SK-N-SH (cell line): ENCODE results near the gene SMG1. TPM values are rescaled to one million over a fixed set of nuclear protein-coding genes. Genes with fewer than 3 reads are reported as not detected.
"Not testable (repeated sequence)": the region's sequence is repeated elsewhere in the genome, so short reads cannot be mapped to it uniquely, and the experiment has no call there.

Experiments
- CTCF ChIA-PET: fragments of 300-600, 350-600 bp; formaldehyde crosslinking; extraction: SDS; loops from one replicate; lab custom pipeline; 2021; lab: Yijun Ruan, JAX
- POLR2A ChIA-PET: fragments of 350-600 bp; sonication (Branson Sonifier 250); formaldehyde crosslinking; extraction: SDS; loops from one replicate; lab custom pipeline; 2020; ENCODE audit warnings: antibody characterized with exemption, inconsistent platforms; lab: Yijun Ruan, JAX
- DNase-seq: peaks from one replicate; pipeline ENCODE4 v3.0.0; 2012
- H2AFZ ChIP-seq: fragments of 200-600 bp; sonication (generic); 2 replicates; pipeline ENCODE4 v1.8.1; 2016; ENCODE audit warnings: antibody characterized with exemption, mild to moderate bottlenecking, low read depth
- H3F3A ChIP-seq: fragments of 200-600 bp; sonication (generic); replicated peaks from 2 replicates; pipeline ENCODE3; 2016; ENCODE audit warnings: antibody characterized with exemption, mild to moderate bottlenecking; ENCODE audit not compliant: insufficient read depth
- H3K27ac ChIP-seq, 2 experiments: fragments of 200-500 bp in 1 of 2; fragments of 200-600 bp in 1 of 2; sonication (Bioruptor generic) in 1 of 2; sonication (generic), shearing (Covaris generic) in 1 of 2; 2 replicates each; pipeline versions ENCODE4 v1.5.1 to v1.6.1; 2014 to 2016; ENCODE audit warnings: low read depth in 2 of 2, inconsistent platforms in 1 of 2, low read length in 1 of 2, mild to moderate bottlenecking in 1 of 2, mixed read lengths in 1 of 2
- H3K27me3 ChIP-seq: fragments of 200-600 bp; sonication (generic), shearing (Covaris generic); 2 replicates; pipeline ENCODE4 v1.6.1; 2016; ENCODE audit warnings: mixed run types; ENCODE audit not compliant: insufficient read depth
- H3K36me3 ChIP-seq, 2 experiments: fragments of 200-500 bp in 1 of 2; fragments of 200-600 bp in 1 of 2; sonication (Bioruptor generic) in 1 of 2; sonication (generic) in 1 of 2; replicated peaks in 1 of 2; 2 replicates each; pipeline versions ENCODE3 to v1.5.1; 2014 to 2016; ENCODE audit warnings: low read length in 1 of 2, mild to moderate bottlenecking in 1 of 2; ENCODE audit not compliant: insufficient read depth in 2 of 2, control insufficient read depth in 1 of 2
- H3K4me1 ChIP-seq, 2 experiments: fragments of 200-500 bp in 1 of 2; fragments of 200-600 bp in 1 of 2; sonication (Bioruptor generic) in 1 of 2; sonication (generic), shearing (Covaris generic) in 1 of 2; 2 replicates each; pipeline versions ENCODE4 v1.5.1 to v1.6.1; 2014 to 2016; ENCODE audit warnings: low read depth in 1 of 2, low read length in 1 of 2, mixed run types in 1 of 2; ENCODE audit not compliant: insufficient read depth in 2 of 2, control insufficient read depth in 1 of 2
- H3K4me2 ChIP-seq: fragments of 200-600 bp; sonication (generic), shearing (Covaris generic); 2 replicates; pipeline ENCODE4 v1.6.1; 2017; ENCODE audit warnings: mixed run types
- H3K4me3 ChIP-seq, 2 experiments: fragments of 200-500 bp in 1 of 2; fragments of 200-600 bp in 1 of 2; sonication (Bioruptor generic) in 1 of 2; sonication (generic), shearing (Covaris generic) in 1 of 2; 2 replicates each; pipeline versions ENCODE4 v1.5.1 to v1.8.1; 2014 to 2016; ENCODE audit warnings: low read depth in 2 of 2, inconsistent platforms in 1 of 2, low read length in 1 of 2, mild to moderate bottlenecking in 1 of 2, mixed read lengths in 1 of 2, moderate library complexity in 1 of 2
- H3K79me2 ChIP-seq: fragments of 200-600 bp; sonication (generic); 2 replicates; pipeline ENCODE4 v1.8.1; 2017; ENCODE audit warnings: mild to moderate bottlenecking; ENCODE audit not compliant: insufficient read depth
- H3K9ac ChIP-seq: fragments of 200-600 bp; sonication (generic); 2 replicates; pipeline ENCODE4 v1.6.1; 2017; ENCODE audit warnings: mixed run types
- H3K9me2 ChIP-seq: fragments of 200-600 bp; sonication (generic); 2 replicates; pipeline ENCODE4 v1.6.1; 2017; ENCODE audit warnings: mixed run types
- H3K9me3 ChIP-seq: fragments of 200-600 bp; sonication (generic); 2 replicates; pipeline ENCODE4 v1.6.1; 2017; ENCODE audit warnings: mixed run types, mild to moderate bottlenecking, moderate library complexity
- H4K20me1 ChIP-seq: fragments of 200-600 bp; sonication (generic); 2 replicates; pipeline ENCODE4 v1.6.1; 2017; ENCODE audit warnings: mild to moderate bottlenecking, mixed run types; ENCODE audit not compliant: insufficient read depth
- MAX ChIP-seq: IDR thresholded peaks from 2 replicates; pipeline ENCODE4 v1.4.0; 2012; ENCODE audit warnings: low read depth
- MXI1 ChIP-seq: IDR thresholded peaks from 2 replicates; pipeline ENCODE4 v1.6.1; 2012; ENCODE audit warnings: mild to moderate bottlenecking, low read depth, low read length, improper control_type of control experiment
- WGBS: methylation state at CpG from one replicate; pipeline ENCODE4 v1.1.6; 2017; ENCODE audit warnings: low lambda C conversion rate; 5-methylcytosine and 5-hydroxymethylcytosine counted together
- polyA plus RNA-seq, 3 experiments: library from polyadenylated mRNA; depleted of rRNA; stranded (reverse); fragments of >200 nt; gene quantifications; 2 replicates each; pipeline ENCODE4 v1.2.3, GENCODE V29; 2012

SMG1 gene
- polyA plus RNA-seq, 1 of the 3 experiments (the other 2 are of a cell fraction) = 11.2 TPM

GRCh38 chr16:18930095-18930494, 3.9 kb upstream of the SMG1 start:
- H3K4me2 ChIP-seq, H2AFZ ChIP-seq, POLR2A ChIA-PET, H3K4me1 ChIP-seq, H3K36me3 ChIP-seq, H4K20me1 ChIP-seq, H3K4me3 ChIP-seq, H3K79me2 ChIP-seq, H3K9me3 ChIP-seq, H3K9ac ChIP-seq, DNase-seq, H3K9me2 ChIP-seq, H3K27ac ChIP-seq, H3K27me3 ChIP-seq: not testable (repeated sequence)
- CTCF ChIA-PET = interaction anchor here (1.3 kb wide), 1 partner anchor 39 kb away, joined by 4 read pairs; no protein-coding TSS in a partner anchor
- 88% methylated on average over 4 of the region's 4 CpGs for whole genome bisulfite sequencing
- H3F3A ChIP-seq = peaks cover 11% of the 10 kb centered on the region

- DNase-seq, H3K27me3 ChIP-seq, H3K4me2 ChIP-seq, H2AFZ ChIP-seq, H3K4me1 ChIP-seq, H3F3A ChIP-seq, H3K4me3 ChIP-seq, H3K36me3 ChIP-seq, CTCF ChIA-PET, H3K27ac ChIP-seq, H3K9ac ChIP-seq, H3K9me3 ChIP-seq, H3K9me2 ChIP-seq, POLR2A ChIA-PET: not testable (repeated sequence)
- over 99% methylated on average over 7 of the region's 7 CpGs for WGBS
- Histone ChIP-seq H3K79me2 (peaks cover 27% of the 10 kb centered on the region), H4K20me1 (peaks cover 23% of the 10 kb centered on the region)
Measured at GRCh38 chr16:18928073-18928472, 1.9 kb upstream of the SMG1 start.

GRCh38 chr16:18925215-18925985, 808 bp downstream of the SMG1 start:
- peak; percentile 50; the same call in 1 of the 2 replicates for TF ChIP-seq MAX
- peak; percentile 90 for TF ChIP-seq MXI1
- not testable (repeated sequence) for H3F3A ChIP-seq, H3K27me3 ChIP-seq, H3K4me1 ChIP-seq, H3K9me3 ChIP-seq, H3K9me2 ChIP-seq, H3K36me3 ChIP-seq
- Histone ChIP-seq H4K20me1 (peaks cover 48% of the 10 kb centered on the region), H3K79me2 (peaks cover 54% of the 10 kb centered on the region), H3K9ac (peak overlapping the region; percentile 89), H3K4me2 (peak overlapping the region; percentile 87), H2AFZ (0 out of 2 replicates have a peak overlapping the region, but pooled peaks have one; percentile 41), H3K4me3 (peak overlapping the region; percentile 63 to 88), H3K27ac (peak overlapping the region; percentile 71 to 81)
- ChIA-PET POLR2A (interaction anchor here (1.1 kb wide), 1 partner anchor 124 kb away, joined by 3 read pairs; the partner anchor contains the start of gene ARL6IP1), CTCF (interaction anchor here (0.7 kb wide), 1 partner anchor 959 kb away, joined by 3 read pairs; the partner anchor contains the start of gene GPRC5B)
- WGBS = 3% methylated on average over 13 of the region's 42 CpGs
- peak; percentile 42 for DNase-seq

- DNase-seq, H2AFZ ChIP-seq, CTCF ChIA-PET, H3K4me1 ChIP-seq, H3K36me3 ChIP-seq, H3K9me2 ChIP-seq, H3K27ac ChIP-seq, POLR2A ChIA-PET, H3K27me3 ChIP-seq, H3K9ac ChIP-seq, H3K9me3 ChIP-seq, H3F3A ChIP-seq: not testable (repeated sequence)
- Histone ChIP-seq H3K4me3 (peak overlapping the region in 1 of 2 experiments; percentile 40; a peak in 1 of 4 replicates), H3K4me2 (peak overlapping the region; percentile 87), H4K20me1 (peaks cover 62% of the 10 kb centered on the region), H3K79me2 (peaks cover 68% of the 10 kb centered on the region)
- WGBS = 53% methylated on average over 5 of the region's 5 CpGs
Measured at GRCh38 chr16:18923935-18924334, 2.3 kb downstream of the SMG1 start.

GRCh38 chr16:18923124-18923523, 3.1 kb downstream of the SMG1 start:
- H3K36me3 ChIP-seq, H3K27me3 ChIP-seq, POLR2A ChIA-PET, H3K9me3 ChIP-seq, H3K9ac ChIP-seq, H3K9me2 ChIP-seq, H3K4me1 ChIP-seq, H3F3A ChIP-seq, DNase-seq, H2AFZ ChIP-seq, CTCF ChIA-PET, H3K4me3 ChIP-seq, H3K27ac ChIP-seq: not testable (repeated sequence)
- peak overlapping the region; percentile 87 for H3K4me2 ChIP-seq
- H3K79me2 ChIP-seq = peaks cover 77% of the 10 kb centered on the region
- 94% methylated on average over 5 of the region's 8 CpGs for WGBS
- peaks cover 68% of the 10 kb centered on the region for H4K20me1 ChIP-seq

- H3K4me2 ChIP-seq, H3F3A ChIP-seq, H3K27me3 ChIP-seq, POLR2A ChIA-PET, H2AFZ ChIP-seq, H3K9me3 ChIP-seq, H3K36me3 ChIP-seq, H3K9me2 ChIP-seq, H3K4me3 ChIP-seq, H3K9ac ChIP-seq, H3K4me1 ChIP-seq, DNase-seq, CTCF ChIA-PET, H3K27ac ChIP-seq: not testable (repeated sequence)
- Histone ChIP-seq H3K79me2 (peaks cover 99% of the 10 kb centered on the region), H4K20me1 (peaks cover 89% of the 10 kb centered on the region)
- 73% methylated on average over 2 of the region's 2 CpGs for WGBS
Measured at GRCh38 chr16:18909585-18909984, 16.6 kb downstream of the SMG1 start.
